LNCaP clone FGC (cell line): ENCODE data around the gene AHCYL2.
A peak's percentile ranks its signal among the peaks of the same experiment; 100 is the strongest.

Experiments
- DNase-seq: peaks from one replicate; pipeline ENCODE4 v3.0.0-alpha.2; 2011; ENCODE audit warnings: low read depth
- H3K4me3 ChIP-seq: 2 replicates; pipeline ENCODE4 v1.5.1; 2011; ENCODE audit warnings: mild to moderate bottlenecking, low read depth, low read length, control low read depth
- CTCF ChIP-seq: IDR thresholded peaks from 2 replicates; pipeline ENCODE4 v1.5.1; 2012; ENCODE audit warnings: mild to moderate bottlenecking; ENCODE audit not compliant: control insufficient read depth, insufficient read depth; ENCODE audit errors: extremely low read depth

Gene AHCYL2

GRCh38 chr7:129452589-129453231, 227.9 kb downstream of the AHCYL2 start:
- no peak for TF ChIP-seq CTCF
- no peak overlapping the region for H3K4me3 ChIP-seq
- DNase-seq = no peak

- no peak for TF ChIP-seq CTCF
- no peak overlapping the region for H3K4me3 ChIP-seq
- DNase-seq = no peak
Observed at GRCh38 chr7:129453510-129454248, 228.8 kb downstream of the AHCYL2 start.

GRCh38 chr7:129454249-129454551, 229.4 kb downstream of the AHCYL2 start:
- TF ChIP-seq CTCF = no peak
- no peak for DNase-seq

GRCh38 chr7:129456421-129456820, 231.6 kb downstream of the AHCYL2 start:
- TF ChIP-seq CTCF = no peak
- DNase-seq = no peak
- no peak overlapping the region for H3K4me3 ChIP-seq

More at GRCh38 chr7:129454249-129454551, 229.4 kb downstream of the AHCYL2 start:
- H3K4me3 ChIP-seq = no peak overlapping the region

GRCh38 chr7:129457101-129457500, 232.3 kb downstream of the AHCYL2 start:
- DNase-seq = peak; percentile 3
- TF ChIP-seq CTCF = no peak
- H3K4me3 ChIP-seq = no peak overlapping the region

GRCh38 chr7:129458171-129458570, 233.3 kb downstream of the AHCYL2 start:
- no peak for DNase-seq
- H3K4me3 ChIP-seq = no peak overlapping the region
- no peak for TF ChIP-seq CTCF

GRCh38 chr7:129461809-129462208, 237.0 kb downstream of the AHCYL2 start:
- no peak for TF ChIP-seq CTCF
- no peak for DNase-seq
- H3K4me3 ChIP-seq = no peak overlapping the region
